Lung (tissue), 12 donors: ENCODE results near the gene OR2F1. TPM values are rescaled to one million over a fixed set of nuclear protein-coding genes. Genes with fewer than 3 reads are reported as not detected.

Experiments used
- ATAC-seq: fragments of 200-7000 bp; cut with Tn5 transposase; one replicate; pipeline ENCODE4 v1.9.1; 2020; ENCODE audit warnings: moderate number of reproducible peaks; ENCODE audit not compliant: insufficient read depth, low FRiP score
- DNase-seq, 3 donors: peaks; one replicate each; pipeline ENCODE4 v3.0.0-alpha.2; 2013 to 2017
- H3K27ac ChIP-seq, 2 donors: one replicate each; pipeline ENCODE4 v1.5.1; 2013; ENCODE audit warnings: mild to moderate bottlenecking in 2 of 2, moderate library complexity in 2 of 2, control low read depth in 1 of 2, inconsistent platforms in 1 of 2, low read depth in 1 of 2, low read length in 1 of 2
- H3K27me3 ChIP-seq, 3 donors: one replicate each; pipeline ENCODE4 v1.5.1; 2013; ENCODE audit warnings: low read length in 2 of 3; ENCODE audit not compliant: control insufficient read depth in 3 of 3, insufficient read depth in 3 of 3
- H3K36me3 ChIP-seq, 4 donors: one replicate each; pipeline ENCODE4 v1.5.1; 2013; ENCODE audit warnings: low read length in 4 of 4, mild to moderate bottlenecking in 1 of 4, moderate library complexity in 1 of 4; ENCODE audit not compliant: control insufficient read depth in 4 of 4, insufficient read depth in 4 of 4
- H3K4me1 ChIP-seq, 5 donors: one replicate each; pipeline ENCODE4 v1.5.1; 2013; ENCODE audit warnings: low read length in 5 of 5, mild to moderate bottlenecking in 2 of 5, moderate library complexity in 1 of 5; ENCODE audit not compliant: control insufficient read depth in 5 of 5, insufficient read depth in 5 of 5
- H3K4me3 ChIP-seq: one replicate; pipeline ENCODE4 v1.5.1; 2013; ENCODE audit warnings: mild to moderate bottlenecking, control low read depth, moderate library complexity
- H3K9ac ChIP-seq, 2 donors: one replicate each; pipeline ENCODE4 v1.5.1; 2013; ENCODE audit warnings: low read length in 2 of 2, control low read depth in 1 of 2; ENCODE audit not compliant: insufficient read depth in 1 of 2
- H3K9me3 ChIP-seq, 4 donors: one replicate each; pipeline ENCODE4 v1.5.1; 2013; ENCODE audit warnings: low read length in 3 of 4, mild to moderate bottlenecking in 1 of 4, moderate library complexity in 1 of 4; ENCODE audit not compliant: control insufficient read depth in 4 of 4, insufficient read depth in 3 of 4
- CTCF ChIP-seq: IDR thresholded peaks from 2 replicates; pipeline ENCODE4 v1.5.1; 2012; ENCODE audit warnings: mild to moderate bottlenecking; ENCODE audit errors: control extremely low read depth, extremely low read depth
- WGBS, 2 donors: extraction: QIAGEN DNeasy Blood & Tissue Kit; methylation state at CpG; one replicate each; pipeline ENCODE4 v1.1.7; 2013; 5-methylcytosine and 5-hydroxymethylcytosine counted together
- polyA plus RNA-seq, 2 donors: library from polyadenylated mRNA; stranded (reverse); fragments of 200-250 nt; gene quantifications; one replicate each; pipeline ENCODE4 v1.2.1, GENCODE V29; 2013
- total RNA-seq, 2 donors: library from RNA; depleted of rRNA in 1 of 2; stranded (reverse); fragments of >200 nt in 1 of 2; gene quantifications; one replicate each; pipeline ENCODE4 v1.2.1, GENCODE V29; 2014 to 2021
- donor health status: control.
- donor health status: control.
- donor health status: Bipolar disorder and iron deficiency.
- donor health status: healthy.
- donor health status: DM: yes; HTN: yes; CAD: no.

Gene OR2F1
- total and polyA plus RNA-seq, 4 donors = not detected

GRCh38 chr7:143993924-143994323 is 39.3 kb downstream of the OR2F1 start:
- no peaks in the 10 kb centered on the region for H3K27me3 ChIP-seq
- no peaks in the 10 kb centered on the region for H3K4me1 ChIP-seq
- DNase-seq (no peak), ATAC-seq (no peak)
- H3K36me3 ChIP-seq = no peaks in the 10 kb centered on the region
- H3K27ac ChIP-seq = no peak overlapping the region
- no peak overlapping the region for H3K4me3 ChIP-seq
- no peak for TF ChIP-seq CTCF
- WGBS, 2 donors = 88 to 91% methylated on average over 3 of the region's 3 CpGs
- peaks cover 0 to 3% (median 0%) of the 10 kb centered on the region in 4 donors for H3K9me3 ChIP-seq
- H3K9ac ChIP-seq = no peak overlapping the region

GRCh38 chr7:144000020-144000419 is 45.4 kb downstream of the OR2F1 start, which contains the start of gene OR6B1:
OR6B1 (plus strand) TSS chr7:144000320; CDS start chr7:144003997, 3,677 bp downstream.
- DNase-seq = no peak
- H3K27me3 ChIP-seq = no peaks in the 10 kb centered on the region
- no peaks in the 10 kb centered on the region for H3K4me1 ChIP-seq
- 87 to 91% methylated on average over 4 of the region's 4 CpGs for WGBS, 2 donors
- no peaks in the 10 kb centered on the region for H3K9me3 ChIP-seq
- H3K4me3 ChIP-seq = no peak within 1 kb of the TSS
- no peak within 1 kb of the TSS for H3K9ac ChIP-seq
- no peaks in the 10 kb centered on the region for H3K36me3 ChIP-seq
- H3K27ac ChIP-seq = no peak within 1 kb of the TSS
- no peak for ATAC-seq
- TF ChIP-seq CTCF = no peak

- WGBS, 2 donors = 74 to 79% methylated on average over 3 of the region's 3 CpGs
- no peak overlapping the region for H3K9ac ChIP-seq
Measured at GRCh38 chr7:144001543-144001942, 46.9 kb downstream of the OR2F1 start.

More at GRCh38 chr7:144001543-144001942, 46.9 kb downstream of the OR2F1 start:
- Histone ChIP-seq H3K4me1 (no peaks in the 10 kb centered on the region), H3K36me3 (no peaks in the 10 kb centered on the region), H3K4me3 (no peak overlapping the region), H3K9me3 (no peaks in the 10 kb centered on the region), H3K27ac (no peak overlapping the region), H3K27me3 (no peaks in the 10 kb centered on the region)
- ATAC-seq (no peak), DNase-seq (no peak)
- TF ChIP-seq CTCF = no peak
